T-helper 2 cell treated with Interferon-gamma antibody and Interleukin-4, amounts not matched to agents 5 μg/mL and 100 μg/mL, for 36 hours (primary cell): Measurements from ENCODE around the gene ITGA7.

Source experiments
- DNase-seq: peaks from one replicate; pipeline ENCODE4 v3.0.0; 2021; ENCODE audit warnings: low spot score
- H3K27ac Mint-ChIP-seq: one replicate; pipeline ENCODE4 v1.8.0; 2021; ENCODE audit warnings: mild to moderate bottlenecking, mixed read lengths
- H3K27me3 Mint-ChIP-seq: one replicate; pipeline ENCODE4 v1.8.0; 2021; ENCODE audit warnings: low read depth, mixed read lengths
- H3K36me3 Mint-ChIP-seq: one replicate; pipeline ENCODE4 v1.8.0; 2021; ENCODE audit warnings: low read depth, mixed read lengths
- H3K4me1 Mint-ChIP-seq: one replicate; pipeline ENCODE4 v1.8.0; 2021; ENCODE audit warnings: low read depth, mixed read lengths
- H3K4me3 Mint-ChIP-seq: one replicate; pipeline ENCODE4 v1.8.0; 2022; ENCODE audit warnings: mild to moderate bottlenecking, moderate library complexity, mixed read lengths
- H3K9me3 Mint-ChIP-seq: one replicate; pipeline ENCODE4 v1.8.0; 2021; ENCODE audit warnings: mixed read lengths

The ITGA7 gene

DNA sequence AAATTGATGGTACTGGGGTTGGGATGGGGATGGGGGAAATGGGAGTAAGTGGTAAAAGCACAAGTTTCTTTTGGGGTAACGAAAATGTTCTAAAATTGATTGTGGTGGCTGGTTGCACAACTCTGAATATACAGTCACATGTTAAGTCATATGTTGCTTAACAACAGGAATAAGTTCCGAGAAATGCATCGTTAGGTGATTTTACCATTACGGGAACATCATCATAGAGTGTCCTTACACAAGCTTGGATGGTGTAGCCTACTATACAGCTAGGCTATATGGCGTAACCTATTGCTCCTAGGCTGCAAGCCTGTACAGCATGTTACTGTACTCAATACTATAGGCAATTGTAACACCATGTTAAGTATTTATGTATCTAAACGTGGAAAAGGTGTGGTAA is 31.0 kb downstream of the ITGA7 start:
- H3K27ac Mint-ChIP-seq: no peak overlapping the region

DNA sequence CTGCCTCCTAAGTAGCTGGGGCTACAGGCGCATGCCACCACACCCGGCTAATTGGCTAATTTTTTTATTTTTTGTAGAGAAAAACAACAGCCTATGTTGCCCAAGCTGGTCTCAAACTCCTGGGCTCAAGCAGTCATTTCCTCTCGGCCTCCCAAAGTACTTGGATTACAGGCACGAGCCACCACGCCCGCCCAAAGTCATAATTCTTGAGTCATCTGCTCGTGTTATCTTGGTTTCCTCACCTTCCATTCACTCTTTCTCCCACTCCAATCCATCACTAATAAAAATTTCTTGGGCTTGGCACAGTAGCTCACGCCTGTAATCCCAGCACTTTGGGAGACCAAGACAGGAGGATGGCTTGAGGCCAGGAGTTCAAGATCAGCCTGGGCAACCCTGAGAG is 32.0 kb downstream of the ITGA7 start:
- Mint-ChIP-seq H3K36me3 (no peaks in the 10 kb centered on the region), H3K4me3 (no peak overlapping the region), H3K27me3 (peaks cover 24% of the 10 kb centered on the region), H3K9me3 (no peaks in the 10 kb centered on the region), H3K4me1 (no peaks in the 10 kb centered on the region), H3K27ac (no peak overlapping the region)
- DNase-seq: no peak

More for the DNA sequence above, 31.0 kb downstream of the ITGA7 start:
- no peaks in the 10 kb centered on the region for H3K4me1 Mint-ChIP-seq
- H3K4me3 Mint-ChIP-seq: no peak overlapping the region
- H3K27me3 Mint-ChIP-seq: peaks cover 34% of the 10 kb centered on the region
- H3K36me3 Mint-ChIP-seq: no peaks in the 10 kb centered on the region
- DNase-seq: no peak
- H3K9me3 Mint-ChIP-seq: no peaks in the 10 kb centered on the region

DNA sequence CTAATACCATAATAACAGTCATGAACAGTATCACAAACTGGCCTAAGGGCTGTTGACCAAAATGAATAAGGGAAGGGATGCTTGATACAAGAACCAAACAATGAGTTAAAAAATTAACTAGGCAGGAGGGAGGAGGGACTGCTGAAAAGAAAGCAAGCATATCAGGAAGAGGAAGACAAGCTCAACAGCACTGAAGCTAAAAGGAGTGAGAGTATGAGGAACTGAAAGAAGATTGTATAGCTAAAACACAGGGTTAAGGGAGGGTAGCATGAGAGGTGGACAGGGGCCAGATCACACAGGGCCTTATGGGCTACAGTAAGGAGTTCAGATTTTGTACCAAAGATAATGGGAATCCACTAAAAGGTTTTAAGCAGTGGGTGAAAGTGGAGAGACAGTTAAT is 34.1 kb downstream of the ITGA7 start:
- Mint-ChIP-seq H3K27me3 (peaks cover 15% of the 10 kb centered on the region), H3K36me3 (no peaks in the 10 kb centered on the region), H3K9me3 (no peaks in the 10 kb centered on the region), H3K4me1 (no peaks in the 10 kb centered on the region), H3K4me3 (no peak overlapping the region), H3K27ac (no peak overlapping the region)
- DNase-seq: no peak

DNA sequence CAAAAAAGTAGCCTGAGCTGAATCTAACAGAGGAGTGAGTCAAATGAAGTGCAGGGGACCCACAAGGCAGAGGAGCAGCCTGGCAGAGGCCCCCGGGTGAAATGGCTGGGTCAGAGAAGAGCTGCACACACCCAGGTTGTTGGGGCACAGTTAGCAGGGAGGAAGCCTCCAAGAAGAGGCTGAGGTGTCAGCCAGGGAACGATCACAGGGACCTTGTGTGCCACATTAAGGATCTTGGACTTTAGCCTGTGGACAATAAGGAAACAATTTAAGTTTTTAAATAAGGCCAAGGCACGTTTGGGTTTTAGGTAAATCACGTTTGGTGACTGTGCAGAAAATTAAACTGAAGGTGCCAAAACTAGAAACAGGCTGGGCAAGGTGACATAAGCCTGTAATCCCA is 36.0 kb downstream of the ITGA7 start:
- no peaks in the 10 kb centered on the region for H3K4me1 Mint-ChIP-seq
- DNase-seq: no peak
- no peak overlapping the region for H3K4me3 Mint-ChIP-seq
- H3K9me3 Mint-ChIP-seq: no peaks in the 10 kb centered on the region
- H3K36me3 Mint-ChIP-seq: no peaks in the 10 kb centered on the region
- H3K27ac Mint-ChIP-seq: no peak overlapping the region
- H3K27me3 Mint-ChIP-seq: peaks cover 15% of the 10 kb centered on the region

DNA sequence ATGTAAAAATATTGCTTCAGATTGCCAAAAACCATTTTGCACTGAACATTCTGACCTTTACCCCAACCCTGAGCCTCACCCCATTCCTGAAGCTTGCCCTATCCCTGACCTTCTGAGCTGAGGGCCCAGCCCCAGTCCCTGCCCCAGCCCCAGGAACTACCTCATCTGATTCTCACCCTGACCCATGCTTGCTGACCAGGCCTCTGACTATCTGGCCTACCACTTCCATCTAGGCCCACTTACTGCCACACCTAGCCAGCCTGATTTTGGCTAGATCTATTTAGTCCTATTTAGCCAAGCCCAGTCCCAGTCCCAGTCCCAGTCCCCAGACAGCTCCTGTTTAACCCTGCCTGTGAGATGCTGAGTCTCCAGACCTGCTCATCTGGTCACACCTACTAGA is 37.4 kb downstream of the ITGA7 start:
- Mint-ChIP-seq H3K4me1 (no peaks in the 10 kb centered on the region), H3K9me3 (no peaks in the 10 kb centered on the region), H3K4me3 (no peak overlapping the region), H3K27ac (no peak overlapping the region), H3K27me3 (peaks cover 7% of the 10 kb centered on the region), H3K36me3 (no peaks in the 10 kb centered on the region)
- DNase-seq: no peak

DNA sequence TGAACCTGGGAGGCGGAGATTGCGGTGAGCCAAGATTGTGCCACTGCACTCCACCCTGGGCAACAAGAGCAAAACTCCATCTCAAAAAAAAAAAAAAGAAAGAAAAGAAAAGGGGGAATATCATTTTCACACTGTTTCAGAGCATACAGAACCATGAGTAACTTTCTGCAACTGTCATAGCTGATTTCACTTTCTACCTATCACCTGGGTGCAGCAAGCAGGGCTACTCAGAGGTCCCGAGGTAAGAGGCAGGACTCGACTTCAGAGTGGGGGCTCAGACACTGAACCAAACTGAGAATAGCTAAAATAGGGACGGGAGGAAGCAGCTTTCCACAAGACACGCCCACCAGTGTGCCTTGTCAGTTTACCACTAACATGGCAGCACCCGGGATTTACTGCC is 41.2 kb downstream of the ITGA7 start:
- DNase-seq: no peak
- Mint-ChIP-seq H3K36me3 (no peaks in the 10 kb centered on the region), H3K27ac (no peak overlapping the region), H3K9me3 (no peaks in the 10 kb centered on the region), H3K4me1 (no peaks in the 10 kb centered on the region), H3K4me3 (no peak overlapping the region), H3K27me3 (peaks cover 4% of the 10 kb centered on the region)

DNA sequence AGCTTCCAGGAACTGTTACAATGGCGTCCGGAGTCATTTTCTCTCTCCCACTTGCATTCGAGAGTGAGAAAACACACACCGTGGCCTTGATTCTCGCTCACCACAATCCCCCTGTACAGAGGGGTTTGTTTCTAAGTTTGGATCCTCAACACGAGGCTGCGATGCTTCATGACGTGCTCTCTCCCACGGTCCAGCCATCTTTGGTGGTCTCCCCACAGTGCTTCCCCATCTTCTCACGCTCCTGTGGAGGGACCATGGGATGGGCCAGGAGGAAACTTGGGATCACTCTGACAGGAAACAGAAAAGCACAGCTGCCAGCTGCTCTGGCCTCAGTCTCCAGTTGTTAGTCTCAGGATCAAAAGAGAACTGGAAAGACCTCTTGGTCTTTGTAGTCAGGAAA is 42.9 kb downstream of the ITGA7 start:
- no peak overlapping the region for H3K4me3 Mint-ChIP-seq
- DNase-seq: no peak
- no peaks in the 10 kb centered on the region for H3K36me3 Mint-ChIP-seq
- no peaks in the 10 kb centered on the region for H3K9me3 Mint-ChIP-seq
- H3K27ac Mint-ChIP-seq: no peak overlapping the region
- H3K27me3 Mint-ChIP-seq: peaks cover 9% of the 10 kb centered on the region
- no peaks in the 10 kb centered on the region for H3K4me1 Mint-ChIP-seq

DNA sequence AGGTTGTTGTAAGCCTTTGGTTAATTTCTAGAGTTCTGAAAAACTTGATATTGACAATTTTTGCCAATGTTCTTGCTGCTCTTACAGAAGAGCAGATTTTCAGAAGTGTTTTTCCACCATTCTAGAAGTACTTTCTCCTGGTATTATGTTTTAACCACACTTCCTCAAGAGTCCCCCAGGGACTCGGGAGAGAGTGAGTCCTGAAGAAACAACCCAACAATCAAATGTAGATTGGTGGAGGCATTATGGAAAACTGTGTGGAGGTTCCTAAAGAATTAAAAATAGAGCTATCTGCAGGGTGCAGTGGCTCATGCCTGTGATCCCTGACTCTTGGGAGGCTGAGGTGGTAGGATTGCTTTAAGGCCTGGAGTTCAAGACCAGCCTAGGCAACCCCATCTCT is 44.3 kb downstream of the ITGA7 start:
- H3K27me3 Mint-ChIP-seq: peaks cover 12% of the 10 kb centered on the region
- no peak overlapping the region for H3K27ac Mint-ChIP-seq
- no peaks in the 10 kb centered on the region for H3K4me1 Mint-ChIP-seq
- no peak overlapping the region for H3K4me3 Mint-ChIP-seq
- H3K9me3 Mint-ChIP-seq: no peaks in the 10 kb centered on the region
- H3K36me3 Mint-ChIP-seq: no peaks in the 10 kb centered on the region
- DNase-seq: no peak

DNA sequence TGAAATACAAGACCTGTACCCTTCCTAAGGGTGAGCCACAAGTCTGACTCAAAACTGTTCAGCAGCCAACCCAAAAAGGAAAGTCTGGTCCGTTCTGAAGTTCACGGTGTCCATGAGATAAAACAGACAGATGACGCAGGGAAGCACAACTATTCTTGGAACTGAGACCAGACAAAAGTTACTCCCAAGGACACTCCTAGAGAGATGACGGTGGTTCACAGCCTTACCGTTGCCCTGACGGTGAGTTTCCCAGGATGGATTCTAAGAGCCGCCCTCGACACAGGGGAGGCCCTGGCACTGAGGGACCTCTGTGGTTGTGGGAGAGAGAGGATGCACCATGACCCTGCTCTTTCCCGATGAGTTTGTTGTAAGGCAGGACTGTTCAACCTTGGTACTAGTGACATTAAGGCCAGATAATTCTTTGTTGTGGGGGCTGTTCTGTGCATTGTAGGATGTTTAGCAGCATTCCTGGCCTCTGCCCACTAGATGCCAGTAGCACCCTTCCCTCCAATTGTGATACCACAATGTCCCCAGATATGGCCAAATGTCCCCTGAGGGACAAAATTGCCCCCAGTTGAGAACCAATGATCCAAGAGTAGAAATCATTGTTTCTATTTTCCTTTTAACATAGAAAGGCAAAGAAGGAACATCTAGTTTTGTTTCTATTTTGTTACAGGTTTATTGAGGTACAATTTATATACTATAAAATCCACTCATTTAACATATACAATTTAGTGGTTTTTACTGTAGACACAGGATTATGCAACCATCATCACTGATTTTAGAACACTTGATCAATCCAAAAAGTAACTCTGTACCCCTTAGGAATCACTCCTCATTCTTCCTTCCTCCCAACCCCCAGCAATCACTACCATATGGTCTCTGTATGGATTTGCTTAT is 48.0 kb downstream of the ITGA7 start:
- H3K4me1 Mint-ChIP-seq: peaks cover 2% of the 10 kb centered on the region
- peaks cover 15% of the 10 kb centered on the region for H3K27me3 Mint-ChIP-seq
- H3K9me3 Mint-ChIP-seq: no peaks in the 10 kb centered on the region
- H3K27ac Mint-ChIP-seq: no peak overlapping the region
- H3K4me3 Mint-ChIP-seq: no peak overlapping the region
- DNase-seq: no peak
- H3K36me3 Mint-ChIP-seq: no peaks in the 10 kb centered on the region

DNA sequence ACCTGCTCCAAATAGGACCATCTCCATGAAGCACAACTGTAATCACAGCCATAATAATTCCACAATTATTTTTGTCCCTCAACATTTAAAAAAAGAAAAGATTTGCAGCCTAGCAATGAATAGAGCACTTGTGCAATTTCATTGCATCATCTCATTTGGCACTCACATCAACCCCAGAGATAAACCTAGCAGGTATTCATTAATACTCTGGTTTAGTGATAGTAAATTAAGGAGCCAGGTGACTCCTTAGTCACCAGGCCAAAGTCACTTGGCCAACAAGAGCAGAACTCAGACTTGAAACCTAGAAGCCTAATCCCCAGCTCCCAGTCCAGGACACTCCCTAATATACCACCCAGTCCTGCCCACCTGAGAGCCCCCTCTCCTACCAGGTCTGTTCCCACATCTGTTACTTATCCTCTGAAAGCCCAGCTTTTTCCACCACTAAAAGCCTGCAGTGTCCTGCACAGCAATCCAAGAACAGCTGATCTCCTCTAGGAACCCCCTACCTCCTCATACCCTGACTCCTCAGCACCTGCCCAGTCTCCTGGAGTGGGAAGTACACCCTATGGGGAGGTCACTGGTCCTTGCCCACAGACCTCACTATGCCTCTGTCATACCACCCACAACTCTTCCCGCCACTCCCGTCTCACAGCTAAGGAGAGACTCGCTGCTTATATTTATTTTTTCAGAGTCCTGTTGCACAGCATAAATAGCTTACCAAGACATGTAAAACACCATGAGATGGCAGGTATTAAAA is 48.9 kb downstream of the ITGA7 start:
- Mint-ChIP-seq H3K36me3 (no peaks in the 10 kb centered on the region), H3K27me3 (peaks cover 15% of the 10 kb centered on the region), H3K4me3 (no peak overlapping the region), H3K27ac (no peak overlapping the region), H3K9me3 (no peaks in the 10 kb centered on the region), H3K4me1 (peaks cover 2% of the 10 kb centered on the region)
- DNase-seq: no peak

DNA sequence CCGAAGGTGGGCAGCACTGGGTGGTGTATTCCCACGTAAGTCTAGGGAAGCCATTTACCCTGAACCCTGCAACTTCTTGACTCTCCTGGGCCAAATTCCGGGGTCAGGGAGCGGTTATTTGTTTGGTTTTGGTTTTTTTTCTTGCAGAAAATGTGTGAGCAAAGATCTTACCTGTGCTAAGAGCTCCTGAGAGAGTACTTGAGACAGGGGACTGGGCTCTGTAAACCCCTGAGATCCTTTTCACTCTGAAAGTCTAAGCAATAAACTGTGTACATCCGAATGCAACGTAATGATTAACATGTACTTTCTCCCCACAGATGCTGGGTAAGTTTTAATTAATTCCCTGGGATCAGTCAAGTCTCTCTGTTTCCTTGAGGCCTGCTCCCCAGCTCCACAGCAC is 49.5 kb downstream of the ITGA7 start:
- Mint-ChIP-seq H3K36me3 (no peaks in the 10 kb centered on the region), H3K27me3 (peaks cover 15% of the 10 kb centered on the region), H3K27ac (no peak overlapping the region), H3K4me3 (no peak overlapping the region), H3K4me1 (peaks cover 2% of the 10 kb centered on the region), H3K9me3 (no peaks in the 10 kb centered on the region)
- no peak for DNase-seq

DNA sequence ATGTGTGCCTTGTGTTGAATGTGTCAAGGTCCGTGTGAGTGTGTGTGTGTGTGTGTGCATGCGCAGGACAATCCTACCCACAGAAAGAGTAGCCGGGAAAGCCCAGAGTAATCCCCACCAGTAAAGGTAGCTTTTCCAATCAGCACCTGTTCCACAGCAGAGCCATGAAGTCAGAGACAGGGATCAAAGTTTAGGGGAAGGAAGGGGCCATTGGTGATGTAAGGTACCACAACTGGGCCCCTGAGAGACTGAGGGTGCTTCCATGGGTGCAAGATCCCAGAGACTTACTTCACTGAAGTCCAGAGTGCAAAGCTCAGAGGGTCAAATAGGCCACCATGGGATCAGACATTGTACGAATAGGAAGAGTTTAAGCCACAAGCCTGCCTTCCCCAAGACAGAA is 50.5 kb downstream of the ITGA7 start:
- Mint-ChIP-seq H3K27ac (no peak overlapping the region), H3K9me3 (no peaks in the 10 kb centered on the region), H3K36me3 (no peaks in the 10 kb centered on the region), H3K27me3 (peaks cover 11% of the 10 kb centered on the region), H3K4me1 (peaks cover 4% of the 10 kb centered on the region), H3K4me3 (no peak overlapping the region)
- DNase-seq: no peak

DNA sequence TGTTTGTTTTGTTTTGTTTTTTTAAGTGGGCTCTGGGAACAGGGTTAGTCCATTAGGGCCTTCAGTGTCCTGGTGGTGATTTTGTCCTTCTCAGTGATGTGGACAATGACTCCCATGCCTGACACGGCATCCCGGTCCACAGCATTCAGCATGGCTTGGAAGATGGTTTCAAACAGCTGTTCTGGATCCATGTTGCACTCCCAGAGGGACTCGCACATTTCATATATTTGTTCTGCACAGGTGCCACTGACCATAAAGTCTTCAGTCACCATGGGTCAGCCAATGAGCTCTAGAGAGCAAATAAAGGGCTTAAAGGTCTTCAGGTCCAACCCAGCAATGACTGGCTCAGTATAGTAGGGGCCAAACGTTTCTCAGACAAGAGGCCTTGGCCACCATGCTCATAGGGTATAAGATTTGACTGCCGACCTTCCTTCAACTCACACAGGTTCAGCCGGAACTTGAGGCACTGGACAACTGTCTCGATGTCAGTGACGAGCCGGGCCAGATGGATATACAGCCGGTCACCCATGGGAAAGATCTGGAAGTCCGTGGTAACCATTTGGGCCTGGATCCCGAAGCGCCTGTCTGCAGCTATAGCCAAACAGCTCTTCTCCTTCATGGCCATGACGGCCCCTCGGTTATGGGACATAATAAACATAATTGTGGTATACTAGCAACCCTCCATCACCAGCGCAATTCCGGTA is 53.0 kb downstream of the ITGA7 start:
- no peaks in the 10 kb centered on the region for H3K36me3 Mint-ChIP-seq
- no peak for DNase-seq
- H3K9me3 Mint-ChIP-seq: peaks cover 4% of the 10 kb centered on the region
- H3K27ac Mint-ChIP-seq: no peak overlapping the region
- peaks cover 6% of the 10 kb centered on the region for H3K27me3 Mint-ChIP-seq
- H3K4me1 Mint-ChIP-seq: peaks cover 4% of the 10 kb centered on the region
- H3K4me3 Mint-ChIP-seq: no peak overlapping the region

DNA sequence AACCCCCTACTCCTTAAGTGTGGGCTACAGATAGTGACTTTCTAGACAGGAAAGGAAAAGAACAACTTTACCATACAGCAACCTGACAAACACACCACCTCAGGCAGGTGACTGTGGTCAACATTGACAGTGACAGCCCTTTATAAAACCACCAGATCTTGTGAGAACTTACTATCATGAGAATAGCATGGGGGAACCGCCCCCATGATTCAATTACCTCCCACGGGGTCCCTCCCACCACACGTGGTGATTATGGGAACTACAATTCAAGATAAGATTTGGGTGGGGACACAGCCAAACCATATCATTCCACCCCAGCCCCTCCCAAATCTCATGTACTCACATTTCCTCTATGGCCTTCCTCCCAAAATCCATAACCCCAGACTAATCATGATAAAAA is 54.7 kb downstream of the ITGA7 start:
- DNase-seq: no peak
- Mint-ChIP-seq H3K4me1 (peaks cover 4% of the 10 kb centered on the region), H3K4me3 (no peak overlapping the region), H3K27ac (no peak overlapping the region), H3K27me3 (peaks cover 2% of the 10 kb centered on the region), H3K36me3 (no peaks in the 10 kb centered on the region), H3K9me3 (peaks cover 4% of the 10 kb centered on the region)
